ENCODE measurements around the gene TMBIM6. TPM values are rescaled to one million over a fixed set of nuclear protein-coding genes. Genes with fewer than 3 reads are reported as not detected.

TMBIM6 gene
- total RNA-seq, 1 donor from 2014 or later = 188 TPM

- no peaks in the 10 kb centered on the region for H3K27me3 ChIP-seq
- intact Hi-C loops (cut with DNase I) = no loop called here
- no peak for DNase-seq (ENCODE audit: low spot score in 2 of 2)
- TF ChIP-seq CTCF (IDR thresholded peaks at IDR 0.05) = no peak
- H3K4me3 ChIP-seq = no peak overlapping the region
- H3K9me3 ChIP-seq = peaks cover 0 to 4% of the 10 kb centered on the region in 2 donors
- peaks cover 24 to 27% of the 10 kb centered on the region in 2 donors for H3K36me3 ChIP-seq
- no peak overlapping the region for H3K27ac ChIP-seq
- H3K4me1 ChIP-seq = peaks cover 0 to 13% of the 10 kb centered on the region in 2 donors
These were observed 46.3 kb downstream of the TMBIM6 start for GRCh38 chr12:49787672-49788071.

- H3K36me3 ChIP-seq = peaks cover 24 to 35% of the 10 kb centered on the region in 2 donors
- peaks cover 0 to 4% of the 10 kb centered on the region in 2 donors for H3K9me3 ChIP-seq
- no peaks in the 10 kb centered on the region for H3K27me3 ChIP-seq
- H3K4me3 ChIP-seq = no peak overlapping the region
- no peak overlapping the region for H3K27ac ChIP-seq
- intact Hi-C loops (cut with DNase I) = no loop called here
- no peak for DNase-seq (ENCODE audit: low spot score in 2 of 2)
- TF ChIP-seq CTCF (IDR thresholded peaks at IDR 0.05) = no peak
- H3K4me1 ChIP-seq = no peaks in the 10 kb centered on the region
These were observed 48.6 kb downstream of the TMBIM6 start for GRCh38 chr12:49789992-49790391.

GRCh38 chr12:49790741-49791555 lies 49.6 kb downstream of the TMBIM6 start:
- DNase-seq (ENCODE audit: low spot score in 2 of 2) = no peak
- H3K36me3 ChIP-seq = peaks cover 24 to 40% of the 10 kb centered on the region in 2 donors
- intact Hi-C loops (cut with DNase I) = no loop called here
- H3K27me3 ChIP-seq = no peaks in the 10 kb centered on the region
- TF ChIP-seq CTCF (IDR thresholded peaks at IDR 0.05) = no peak
- H3K4me1 ChIP-seq = no peaks in the 10 kb centered on the region
- peaks cover 0 to 4% of the 10 kb centered on the region in 2 donors for H3K9me3 ChIP-seq
- no peak overlapping the region for H3K27ac ChIP-seq
- no peak overlapping the region for H3K4me3 ChIP-seq

GRCh38 chr12:49791700-49792099 lies 50.3 kb downstream of the TMBIM6 start:
- H3K4me3 ChIP-seq = no peak overlapping the region
- DNase-seq (ENCODE audit: low spot score in 2 of 2) = no peak
- H3K4me1 ChIP-seq = no peaks in the 10 kb centered on the region
- H3K36me3 ChIP-seq = peaks cover 32 to 47% of the 10 kb centered on the region in 2 donors
- TF ChIP-seq CTCF (IDR thresholded peaks at IDR 0.05) = no peak
- no peaks in the 10 kb centered on the region for H3K27me3 ChIP-seq
- intact Hi-C loops (cut with DNase I) = no loop called here
- no peak overlapping the region for H3K27ac ChIP-seq
- peaks cover 0 to 4% of the 10 kb centered on the region in 2 donors for H3K9me3 ChIP-seq

GRCh38 chr12:49792181-49792970 lies 51.0 kb downstream of the TMBIM6 start:
- H3K4me3 ChIP-seq = no peak overlapping the region
- H3K27me3 ChIP-seq = no peaks in the 10 kb centered on the region
- no peak overlapping the region for H3K27ac ChIP-seq
- DNase-seq (ENCODE audit: low spot score in 2 of 2) = no peak
- intact Hi-C loops (cut with DNase I) = no loop called here
- no peak for TF ChIP-seq CTCF (IDR thresholded peaks at IDR 0.05)
- H3K9me3 ChIP-seq = peaks cover 0 to 4% of the 10 kb centered on the region in 2 donors
- no peaks in the 10 kb centered on the region for H3K4me1 ChIP-seq
- peaks cover 38 to 54% of the 10 kb centered on the region in 2 donors for H3K36me3 ChIP-seq
